Activated T-cell treated with anti-CD3 and anti-CD28 coated beads, Interleukin-2, amount 50 U/mL, for 48 hours (primary cell): ENCODE data around the gene TEX30.
"Not testable (repeated sequence)": the region's sequence is repeated elsewhere in the genome, so short reads cannot be mapped to it uniquely, and the experiment has no call there.

Experiments used
- DNase-seq, 2 experiments: peaks; one replicate each; pipeline ENCODE4 v3.0.0-alpha.2; 2020

The TEX30 gene

GRCh38 chr13:102773441-102774213 is at the start of gene TEX30:
TEX30 (minus strand) TSS chr13:102773786; CDS start chr13:102770026, 3,760 bp downstream.
- peak; percentile 89 to 93 for DNase-seq

DNA sequence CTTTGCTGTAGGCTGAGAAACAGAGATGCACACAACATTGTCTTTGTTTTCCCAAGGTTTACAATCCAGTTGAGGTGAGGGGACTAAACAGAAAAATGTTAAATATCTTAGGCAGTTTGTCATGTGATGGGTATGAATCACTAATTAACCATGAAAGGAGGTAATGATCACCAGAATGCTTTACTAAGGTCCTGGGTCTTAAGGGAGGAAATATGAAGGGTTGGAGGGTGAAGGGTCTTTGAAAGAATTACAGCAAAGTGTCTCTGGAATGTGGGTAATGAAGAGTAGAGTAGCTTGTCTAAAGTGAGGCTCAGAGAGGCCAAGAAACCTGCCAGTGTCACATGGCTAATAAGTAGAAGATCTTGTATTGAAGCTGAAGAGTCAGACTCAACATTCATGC is 44.3 kb upstream of the TEX30 start:
- DNase-seq, result no peak

DNA sequence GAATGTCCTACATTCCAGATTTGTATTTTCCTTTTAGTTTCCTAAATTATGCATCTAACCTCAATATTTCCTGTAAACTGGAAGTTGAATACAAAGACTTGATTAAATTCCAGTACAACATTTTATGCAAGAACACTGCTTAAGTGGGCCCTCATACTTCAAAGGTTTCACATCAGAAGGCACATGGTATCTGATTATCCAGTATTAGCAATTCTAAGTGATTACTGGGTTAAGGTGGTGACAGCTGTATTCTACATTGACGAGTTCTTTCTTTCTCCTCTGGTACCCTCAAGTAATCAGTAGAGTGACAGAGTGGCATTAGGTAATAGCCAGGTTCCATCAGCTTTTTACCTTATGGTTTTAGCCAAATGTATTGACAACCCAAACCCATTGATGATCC is 43.7 kb upstream of the TEX30 start:
- no peak for DNase-seq

DNA sequence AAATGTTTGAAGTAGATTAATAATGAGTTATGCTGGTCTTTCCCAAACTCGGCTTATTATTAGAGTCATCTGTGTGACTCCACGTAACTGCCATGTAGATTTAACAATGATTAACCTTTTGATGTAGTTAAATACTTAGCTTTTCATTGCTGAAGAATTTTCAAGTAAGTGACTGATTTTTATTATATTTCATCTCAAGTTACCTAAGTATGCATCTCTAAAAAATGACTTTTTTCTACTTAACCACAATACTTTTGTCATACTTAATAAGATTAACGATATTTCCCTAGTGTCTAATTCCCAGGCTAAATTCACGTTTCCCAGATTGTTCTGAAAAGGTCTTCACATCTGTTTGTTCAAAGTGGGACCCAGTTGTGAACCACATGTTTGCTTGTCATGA is 43.1 kb upstream of the TEX30 start:
- DNase-seq, result no peak

- DNase-seq, result no peak
Observed at GRCh38 chr13:102815788-102816187, 42.2 kb upstream of the TEX30 start.

- DNase-seq, result no peak
Observed at GRCh38 chr13:102814793-102815192, 41.2 kb upstream of the TEX30 start.

- no peak for DNase-seq
Observed at GRCh38 chr13:102814025-102814607, 40.5 kb upstream of the TEX30 start.

DNA sequence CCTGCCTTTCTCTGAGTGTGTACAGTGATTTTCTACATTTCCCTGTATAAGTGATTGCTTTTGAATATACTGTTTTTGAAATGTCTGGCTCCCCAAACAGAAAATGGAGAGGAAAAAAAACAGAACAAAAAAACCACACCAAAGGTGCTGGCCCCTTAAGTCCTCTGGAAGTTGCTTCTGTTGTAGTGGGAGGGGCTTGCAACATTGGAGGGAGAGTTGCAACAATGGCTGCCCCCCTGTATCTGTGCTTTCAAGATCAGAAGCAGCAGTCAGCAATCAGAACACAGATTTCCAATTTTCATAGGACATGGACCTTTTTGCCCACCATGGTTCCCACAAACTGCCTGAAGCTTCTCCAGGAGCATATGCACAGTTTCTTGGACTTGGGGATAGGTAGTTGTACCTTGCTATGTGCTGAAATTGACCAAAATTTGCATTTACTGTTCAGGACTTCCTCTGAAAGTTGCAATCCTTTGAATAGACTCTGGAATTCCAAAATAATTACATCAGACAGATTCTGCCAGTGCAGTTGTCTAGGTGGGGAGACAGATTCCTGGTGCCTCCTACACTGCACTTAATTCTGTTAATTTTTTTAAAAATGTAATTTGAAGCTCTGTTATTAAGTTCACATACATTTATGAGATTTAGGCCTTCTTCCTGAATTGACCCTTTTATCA is 39.2 kb upstream of the TEX30 start:
- DNase-seq, result no peak

- no peak for DNase-seq
Observed at GRCh38 chr13:102807699-102808098, 34.1 kb upstream of the TEX30 start.

DNA sequence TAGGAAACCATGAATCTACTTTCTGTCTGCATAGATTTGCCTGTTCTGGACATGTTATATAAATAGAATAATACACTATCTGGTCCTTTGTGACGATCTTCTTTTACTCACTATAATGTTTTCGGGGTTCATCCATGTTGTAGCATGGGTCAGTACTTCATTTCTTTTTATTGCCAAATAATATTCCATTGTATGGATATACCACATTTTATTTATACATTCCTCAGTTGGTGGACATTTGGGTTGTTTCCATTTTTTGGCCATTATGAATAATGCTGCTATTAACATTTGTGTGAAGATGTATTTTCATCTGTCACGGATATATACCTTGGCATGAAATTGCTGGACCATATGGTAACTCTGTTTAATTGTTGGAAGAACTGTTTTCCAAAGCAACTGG is 32.1 kb upstream of the TEX30 start:
- no peak for DNase-seq

DNA sequence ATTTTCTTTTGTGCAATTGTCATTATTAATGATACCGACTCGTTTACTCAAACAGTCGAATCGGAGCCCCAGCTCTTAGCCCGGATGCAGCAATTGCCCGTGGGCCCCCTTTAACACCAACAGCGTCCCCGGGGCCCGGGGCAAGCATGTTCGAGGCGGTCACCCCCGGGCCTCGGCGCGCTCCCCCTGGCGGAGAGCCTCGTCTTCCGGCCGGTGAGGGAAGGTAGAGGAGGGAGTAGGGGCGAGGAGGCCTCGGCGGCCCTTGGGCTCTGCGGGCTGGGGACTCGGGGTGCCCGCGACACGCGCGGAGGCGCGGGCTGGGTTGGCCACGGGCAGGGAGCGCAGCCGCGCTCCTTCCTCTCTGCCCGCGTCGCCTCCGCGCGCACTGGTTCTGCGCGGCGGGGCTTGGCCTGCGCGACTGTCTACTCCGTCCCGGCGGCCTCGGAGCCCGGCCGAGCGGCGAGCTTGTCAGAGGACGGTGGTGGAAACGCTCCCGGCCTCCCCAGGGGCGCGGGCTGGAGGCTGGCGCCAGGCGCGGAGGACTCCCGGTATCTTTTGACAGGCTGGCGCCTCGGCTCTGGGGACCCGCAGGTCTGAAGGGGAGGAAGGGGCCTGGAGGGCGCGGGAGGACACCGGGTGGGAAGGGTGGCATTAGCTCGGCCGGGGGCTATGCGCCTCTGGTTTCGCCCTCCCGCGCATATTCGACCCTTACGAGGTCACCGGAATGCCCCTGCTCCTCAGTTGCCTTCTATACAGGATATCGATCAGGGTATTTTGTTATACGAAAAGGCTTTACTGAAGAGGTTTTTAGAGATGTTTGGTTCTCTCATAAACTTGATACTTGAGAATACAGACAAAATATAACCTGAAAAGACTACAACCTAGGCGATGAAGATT is 26.8 kb upstream of the TEX30 start:
- peak; percentile 91 to 93 for DNase-seq

GRCh38 chr13:102799426-102800144 is 26.0 kb upstream of the TEX30 start:
- DNase-seq, result peak; percentile 44 to 56

- peak; percentile 87 to 90 for DNase-seq
Observed at GRCh38 chr13:102798581-102799425, 25.2 kb upstream of the TEX30 start, which contains the start of the genes BIVM and POGLUT2. BIVM (plus strand) TSS chr13:102799119; CDS start chr13:102807268, 8,149 bp downstream. POGLUT2 (minus strand) TSS chr13:102798976; CDS start chr13:102798670, 306 bp downstream.

GRCh38 chr13:102793611-102794355 is 20.2 kb upstream of the TEX30 start:
- DNase-seq, result no peak

GRCh38 chr13:102792396-102792795 is 18.8 kb upstream of the TEX30 start:
- DNase-seq, result no peak

- no peak for DNase-seq
Observed at GRCh38 chr13:102788683-102789082, 15.1 kb upstream of the TEX30 start.

DNA sequence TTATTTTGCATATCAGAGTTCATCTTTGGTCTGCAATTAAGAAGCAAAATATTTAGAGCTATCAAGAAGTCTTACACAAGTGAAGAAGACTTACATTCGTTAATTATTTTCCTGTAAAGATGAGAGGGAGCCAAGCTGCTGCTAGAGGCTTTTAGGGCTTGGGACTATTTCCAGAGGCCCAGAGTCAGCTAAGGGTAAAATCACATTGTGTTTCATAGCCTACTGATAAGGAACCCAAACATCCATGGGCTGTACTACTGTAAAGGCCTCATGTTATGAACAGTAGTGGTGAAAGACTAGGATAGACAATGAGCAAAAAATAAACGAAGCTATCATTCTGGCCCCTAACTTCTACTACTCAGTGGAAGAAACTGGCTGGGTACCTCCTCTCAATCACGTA is 10.9 kb upstream of the TEX30 start:
- no peak for DNase-seq

DNA sequence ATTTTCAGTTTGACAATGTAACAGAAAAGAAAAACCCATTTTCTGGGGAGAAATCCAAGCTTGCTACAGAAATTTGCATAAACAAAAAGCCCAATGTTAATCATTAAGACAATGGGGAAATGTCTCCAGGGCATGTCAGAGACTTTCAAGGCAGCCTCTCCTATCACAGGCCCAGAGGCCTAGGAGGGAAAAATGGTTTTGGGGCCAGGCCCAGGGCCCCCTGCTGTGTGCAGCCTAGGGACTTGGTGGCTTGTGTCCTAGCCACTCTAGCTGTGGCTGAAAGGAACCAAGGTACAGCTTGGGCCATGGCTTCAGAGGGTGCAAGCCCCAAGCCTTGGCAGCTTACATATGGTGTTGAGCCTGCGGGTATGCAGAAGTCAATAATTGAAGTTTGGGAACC is 8.0 kb upstream of the TEX30 start:
- no peak for DNase-seq

DNA sequence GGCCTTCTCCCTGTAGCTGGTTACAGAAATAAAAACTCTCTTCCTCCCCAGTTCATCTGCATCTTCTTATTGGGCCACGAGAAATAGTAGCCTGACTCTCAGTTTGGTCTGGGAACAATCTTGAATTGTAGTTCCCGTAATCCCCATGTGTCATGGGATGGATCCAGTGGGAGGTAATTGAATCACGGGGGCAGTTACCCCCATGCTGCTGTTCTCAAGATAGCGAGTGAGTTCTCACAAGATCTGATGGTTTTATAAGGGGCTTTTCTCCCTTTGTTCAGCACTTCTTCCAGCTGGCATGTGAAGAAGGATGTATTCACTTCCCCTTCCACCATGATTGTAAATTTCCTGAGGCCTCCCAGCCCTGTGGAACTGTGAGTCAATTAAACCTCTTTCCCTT is 7.1 kb upstream of the TEX30 start:
- not testable (repeated sequence) for DNase-seq

DNA sequence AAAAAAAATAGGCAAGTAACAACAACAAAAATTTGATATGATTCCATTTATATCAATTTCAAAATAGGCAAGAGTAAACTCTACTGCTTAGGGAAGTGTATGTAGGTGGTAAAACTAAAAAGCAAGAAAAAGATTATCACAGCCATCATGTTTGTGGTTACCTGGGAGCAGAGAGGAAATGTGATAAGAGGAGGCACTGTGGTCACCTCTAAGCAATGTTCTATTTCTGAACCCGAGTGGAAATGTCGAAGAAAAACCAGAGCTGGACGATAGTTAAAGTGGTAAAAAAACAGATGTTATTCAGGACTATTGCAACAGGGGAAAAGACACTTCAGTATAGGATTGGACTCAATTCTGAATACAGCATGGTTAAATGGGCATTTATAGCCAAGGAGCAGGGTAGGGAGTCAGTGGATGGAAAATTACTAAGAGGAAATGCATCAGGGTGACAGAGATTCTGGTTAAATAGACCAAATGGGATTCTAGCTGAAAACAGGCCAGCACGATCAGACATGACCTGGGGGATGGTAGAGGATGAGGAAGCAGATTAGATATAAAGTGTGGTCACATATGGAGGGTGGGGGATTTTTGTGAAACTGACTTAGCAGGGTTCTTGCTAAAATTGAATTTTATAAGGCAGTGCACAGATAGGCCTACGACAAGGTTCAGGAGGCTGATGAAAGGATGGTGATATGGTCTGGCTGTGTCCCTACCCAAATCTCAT is 6.0 kb upstream of the TEX30 start:
- peak; percentile 44 to 47 for DNase-seq
